ENCODE results near the gene LAIR2.

The LAIR2 gene

GRCh38 chr19:54515156-54515555 lies 12.5 kb downstream of the LAIR2 start:
- H4K20me1 ChIP-seq (ENCODE audit: insufficient read depth, low read length) = no peaks in the 10 kb centered on the region
- no peaks in the 10 kb centered on the region for H3K9me2 ChIP-seq (replicated peaks; ENCODE audit: insufficient read depth, low read length)
- no peak overlapping the region for H2AFZ ChIP-seq (ENCODE audit: low read length)
- H3F3A ChIP-seq (ENCODE audit: insufficient read depth, low read length) = no peaks in the 10 kb centered on the region
- no peak overlapping the region for H3K27ac ChIP-seq (ENCODE audit: low read length)
- H3K27me3 ChIP-seq (replicated peaks; ENCODE audit: insufficient read depth, low read length) = peaks cover 56% of the 10 kb centered on the region
- H3K4me1 ChIP-seq (ENCODE audit: low read length) = no peaks in the 10 kb centered on the region
- no peak for DNase-seq
- no peak for TF ChIP-seq EZH2 (optimal IDR thresholded peaks at IDR 0.05; ENCODE audit: low read depth, low read length)
- TF ChIP-seq CTCF (IDR thresholded peaks at IDR 0.05; ENCODE audit: low read length) = no peak
- no peak for TF ChIP-seq EZH2phosphoT487 (IDR thresholded peaks at IDR 0.05; ENCODE audit: low read length)
- H3K79me2 ChIP-seq (ENCODE audit: low read length) = no peaks in the 10 kb centered on the region
- H3K9ac ChIP-seq (ENCODE audit: low read length) = no peak overlapping the region
- H3K4me3 ChIP-seq (ENCODE audit: low read length) = no peak overlapping the region
- H3K9me3 ChIP-seq (replicated peaks; ENCODE audit: insufficient read depth, low read length) = no peaks in the 10 kb centered on the region
- no peak overlapping the region for H3K4me2 ChIP-seq (ENCODE audit: low read depth, low read length)
- no peaks in the 10 kb centered on the region for H3K36me3 ChIP-seq (replicated peaks; ENCODE audit: insufficient read depth, low read length)

GRCh38 chr19:54517483-54517882 lies 14.9 kb downstream of the LAIR2 start:
- Histone ChIP-seq H3K9ac (ENCODE audit: low read length) (no peak overlapping the region), H3K9me2 (replicated peaks; ENCODE audit: insufficient read depth, low read length) (no peaks in the 10 kb centered on the region), H3K4me3 (ENCODE audit: low read length) (no peak overlapping the region), H4K20me1 (ENCODE audit: insufficient read depth, low read length) (no peaks in the 10 kb centered on the region), H3K27ac (ENCODE audit: low read length) (no peak overlapping the region), H3K27me3 (replicated peaks; ENCODE audit: insufficient read depth, low read length) (peaks cover 68% of the 10 kb centered on the region), H3K4me1 (ENCODE audit: low read length) (0 out of 2 replicates have a peak, but pooled peaks cover 3% of the 10 kb centered on the region), H3F3A (ENCODE audit: insufficient read depth, low read length) (no peaks in the 10 kb centered on the region), H3K9me3 (replicated peaks; ENCODE audit: insufficient read depth, low read length) (no peaks in the 10 kb centered on the region), H2AFZ (ENCODE audit: low read length) (no peak overlapping the region), H3K79me2 (ENCODE audit: low read length) (no peaks in the 10 kb centered on the region), H3K4me2 (ENCODE audit: low read depth, low read length) (no peak overlapping the region), H3K36me3 (replicated peaks; ENCODE audit: insufficient read depth, low read length) (no peaks in the 10 kb centered on the region)
- peak; percentile 68 for DNase-seq
- TF ChIP-seq EZH2 (optimal IDR thresholded peaks at IDR 0.05; ENCODE audit: low read depth, low read length) = no peak
- no peak for TF ChIP-seq EZH2phosphoT487 (IDR thresholded peaks at IDR 0.05; ENCODE audit: low read length)
- no peak for TF ChIP-seq CTCF (IDR thresholded peaks at IDR 0.05; ENCODE audit: low read length)

- no peaks in the 10 kb centered on the region for H3K9me3 ChIP-seq (replicated peaks; ENCODE audit: insufficient read depth, low read length)
- no peak overlapping the region for H3K9ac ChIP-seq (ENCODE audit: low read length)
- no peak overlapping the region for H3K27ac ChIP-seq (ENCODE audit: low read length)
- no peak for DNase-seq
- no peak overlapping the region for H3K4me2 ChIP-seq (ENCODE audit: low read depth, low read length)
- no peaks in the 10 kb centered on the region for H3K9me2 ChIP-seq (replicated peaks; ENCODE audit: insufficient read depth, low read length)
- H3K27me3 ChIP-seq (replicated peaks; ENCODE audit: insufficient read depth, low read length) = peaks cover 70% of the 10 kb centered on the region
- H3K4me3 ChIP-seq (ENCODE audit: low read length) = no peak overlapping the region
- no peaks in the 10 kb centered on the region for H4K20me1 ChIP-seq (ENCODE audit: insufficient read depth, low read length)
- TF ChIP-seq EZH2phosphoT487 (IDR thresholded peaks at IDR 0.05; ENCODE audit: low read length) = no peak
- no peak for TF ChIP-seq EZH2 (optimal IDR thresholded peaks at IDR 0.05; ENCODE audit: low read depth, low read length)
- TF ChIP-seq CTCF (IDR thresholded peaks at IDR 0.05; ENCODE audit: low read length) = no peak
- H3K36me3 ChIP-seq (replicated peaks; ENCODE audit: insufficient read depth, low read length) = no peaks in the 10 kb centered on the region
- no peaks in the 10 kb centered on the region for H3K79me2 ChIP-seq (ENCODE audit: low read length)
- no peaks in the 10 kb centered on the region for H3F3A ChIP-seq (ENCODE audit: insufficient read depth, low read length)
- no peak overlapping the region for H2AFZ ChIP-seq (ENCODE audit: low read length)
- H3K4me1 ChIP-seq (ENCODE audit: low read length) = 0 out of 2 replicates have a peak, but pooled peaks cover 3% of the 10 kb centered on the region
These were observed 16.2 kb downstream of the LAIR2 start for GRCh38 chr19:54518844-54519243.
